NT2/D1 (cell line): ENCODE data around the gene EIF2A.

Experiments used
- YY1 ChIP-seq: IDR thresholded peaks from 2 replicates; pipeline ENCODE4 v1.6.1; 2011; ENCODE audit not compliant: insufficient read length, insufficient read depth
- ZNF274 ChIP-seq: IDR thresholded peaks from 2 replicates; pipeline ENCODE4 v1.6.1; 2011; ENCODE audit warnings: mild to moderate bottlenecking, low read depth, low read length

DNA sequence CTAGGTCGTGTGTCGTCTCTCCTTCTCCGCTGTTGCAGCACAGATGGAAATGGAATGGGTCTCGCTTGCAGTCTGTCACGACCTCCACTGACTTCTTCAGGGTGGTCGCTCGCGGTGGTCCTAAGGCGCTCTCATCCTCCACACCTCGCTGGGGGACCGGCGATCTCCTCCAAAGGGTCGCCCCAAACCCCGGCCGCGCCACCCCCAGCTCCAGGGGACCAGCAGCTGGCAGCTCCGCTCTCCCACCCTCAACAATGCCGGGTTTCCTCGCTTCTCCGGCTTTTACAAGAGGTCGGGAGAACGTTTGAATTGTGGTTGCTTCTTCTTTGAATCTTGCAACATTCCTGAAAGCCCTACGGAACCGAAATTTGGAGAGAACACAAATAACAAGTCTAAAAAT is 26.2 kb upstream of the EIF2A start:
- TF ChIP-seq ZNF274 (no peak), YY1 (no peak)
